GM18951 (cell line): ENCODE results near the gene ALG5.

Experiments used
- POLR2A ChIP-seq: IDR thresholded peaks from 4 replicates; pipeline ENCODE4 v1.6.1; 2011; ENCODE audit warnings: mild to moderate bottlenecking; ENCODE audit not compliant: insufficient read length, insufficient read depth; ENCODE audit errors: extremely low read depth
- in situ Hi-C: fragments of 300-500 bp; cut with MboI; formaldehyde crosslinking; loops from one replicate; pipeline ENCODE4 v1.12.0; 2022; ENCODE audit warnings: low sequenced_read_pairs, mixed read lengths, inconsistent platforms; ENCODE audit not compliant: unreplicated experiment

The ALG5 gene

GRCh38 chr13:37010424-37010823 is 11.3 kb upstream of the ALG5 start:
- TF ChIP-seq POLR2A = no peak
- in situ Hi-C loops = no loop called here

- in situ Hi-C loops = no loop called here
Observed at GRCh38 chr13:37009692-37010091, 10.6 kb upstream of the ALG5 start.

GRCh38 chr13:37001921-37002250 is 2.7 kb upstream of the ALG5 start:
- in situ Hi-C loops = no loop called here
- no peak for TF ChIP-seq POLR2A

More at GRCh38 chr13:37009692-37010091, 10.6 kb upstream of the ALG5 start:
- TF ChIP-seq POLR2A = no peak

- in situ Hi-C loops = no loop called here
- TF ChIP-seq POLR2A = no peak
Observed at GRCh38 chr13:36998624-36999041, 507 bp downstream of the ALG5 start.

- TF ChIP-seq POLR2A = no peak
- in situ Hi-C loops = no loop called here
Observed at GRCh38 chr13:36997716-36998427, 1.3 kb downstream of the ALG5 start.

GRCh38 chr13:36992362-36992761 is 6.8 kb downstream of the ALG5 start:
- TF ChIP-seq POLR2A = no peak
- in situ Hi-C loops = no loop called here

GRCh38 chr13:36986462-36987240 is 12.5 kb downstream of the ALG5 start:
- no peak for TF ChIP-seq POLR2A
- in situ Hi-C loops = loop anchor here (10.0 kb wide), 1 partner anchor 132 kb away; no protein-coding TSS in a partner anchor

- in situ Hi-C loops = loop anchor here (10.0 kb wide), 1 partner anchor 126 kb away; no protein-coding TSS in a partner anchor
- TF ChIP-seq POLR2A = no peak
Observed at GRCh38 chr13:36981156-36981743, 17.9 kb downstream of the ALG5 start.

GRCh38 chr13:36979361-36980050 is 19.6 kb downstream of the ALG5 start:
- TF ChIP-seq POLR2A = no peak

GRCh38 chr13:36975172-36975571 is 24.0 kb downstream of the ALG5 start:
- in situ Hi-C loops = no loop called here
- TF ChIP-seq POLR2A = no peak

More at GRCh38 chr13:36979361-36980050, 19.6 kb downstream of the ALG5 start:
- in situ Hi-C loops = loop anchor here (10.0 kb wide), 1 partner anchor 125 kb away; no protein-coding TSS in a partner anchor

GRCh38 chr13:36973621-36974295 is 25.4 kb downstream of the ALG5 start:
- in situ Hi-C loops = no loop called here
- TF ChIP-seq POLR2A = no peak

- in situ Hi-C loops = no loop called here
- no peak for TF ChIP-seq POLR2A
Observed at GRCh38 chr13:36973009-36973408, 26.1 kb downstream of the ALG5 start.
